ENCODE results near the gene EMC6.

EMC6 gene

DNA sequence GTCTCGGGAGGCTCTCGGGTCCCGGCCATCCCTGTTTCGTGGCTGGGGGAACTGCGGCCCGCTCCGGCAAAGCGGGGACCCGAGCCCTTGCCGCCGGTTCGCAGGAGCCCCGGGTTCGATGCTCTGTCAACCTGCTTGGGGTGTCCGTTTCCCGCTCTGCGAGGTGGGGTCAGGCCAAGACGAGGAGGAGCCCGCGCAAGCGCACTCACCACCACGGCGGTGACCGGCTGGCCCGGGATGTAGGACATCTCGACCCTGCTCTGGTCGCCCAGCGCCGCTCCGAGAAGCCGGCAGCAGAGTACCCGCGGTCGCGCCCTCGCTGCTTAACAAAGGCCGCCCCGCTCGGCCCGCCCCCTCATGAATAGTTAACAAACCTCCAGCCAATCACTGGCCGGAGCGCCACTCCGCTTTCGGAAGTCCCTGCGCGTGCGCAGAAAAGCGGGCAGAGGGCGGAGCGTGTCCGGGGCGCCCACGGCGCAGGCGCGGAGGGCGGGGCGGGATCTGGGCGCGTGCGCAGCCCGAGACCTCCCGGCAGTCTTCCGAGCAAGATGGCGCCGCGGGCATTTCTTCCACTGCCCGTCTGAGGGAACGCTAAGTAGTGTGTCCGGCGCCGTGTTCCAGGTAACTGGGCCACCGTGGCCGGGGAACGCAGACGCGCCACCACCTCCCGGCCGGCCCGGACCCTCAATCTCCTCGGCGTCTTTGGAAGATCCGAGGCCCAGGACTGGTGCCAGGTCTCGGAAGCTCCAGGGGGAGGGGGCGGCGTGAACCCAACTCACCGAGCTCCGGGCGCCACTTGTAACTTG, at the start of gene EMC6, which contains the start of gene TAX1BP3:
EMC6 (plus strand) TSS at position 534 of the 806 bp plus-strand sequence. CDS start 335 bp downstream, outside the sequence.
TAX1BP3 (minus strand) TSS at position 300 of the 806 bp plus-strand sequence; CDS start at position 248, 52 bp downstream.
- peak; percentile 93 to 94 for DNase-seq (ENCODE audit: low read depth in 2 of 2)

DNA sequence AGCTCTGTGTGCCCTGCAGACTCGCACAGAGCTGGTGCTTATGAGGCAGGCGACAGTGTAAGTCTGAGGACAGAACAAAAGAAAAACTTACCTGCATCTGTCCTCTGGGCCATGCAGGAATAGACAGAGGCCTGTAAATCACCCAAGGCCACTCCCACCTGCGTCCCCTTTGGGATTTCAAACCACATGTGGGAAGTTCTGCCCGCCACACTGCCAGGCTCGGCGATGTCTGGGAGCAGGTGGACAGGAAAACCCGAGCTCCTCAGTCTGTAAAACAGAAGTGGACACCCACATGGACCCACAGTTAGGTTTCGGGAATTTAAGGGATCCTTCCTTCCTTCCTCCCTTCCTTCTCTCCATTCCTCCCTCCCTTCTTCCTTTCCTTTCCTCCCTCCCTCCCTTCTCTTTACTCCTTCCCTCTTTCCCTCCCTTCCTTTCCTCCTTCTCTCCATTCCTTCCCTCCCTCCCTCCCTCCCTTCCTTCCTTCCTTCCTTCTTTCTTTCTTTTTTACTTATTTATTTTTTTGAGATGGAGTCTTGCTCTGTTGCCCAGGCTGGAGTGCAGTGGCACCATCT, 47.4 kb upstream of the EMC6 start:
- DNase-seq (ENCODE audit: low read depth in 2 of 2): no peak

DNA sequence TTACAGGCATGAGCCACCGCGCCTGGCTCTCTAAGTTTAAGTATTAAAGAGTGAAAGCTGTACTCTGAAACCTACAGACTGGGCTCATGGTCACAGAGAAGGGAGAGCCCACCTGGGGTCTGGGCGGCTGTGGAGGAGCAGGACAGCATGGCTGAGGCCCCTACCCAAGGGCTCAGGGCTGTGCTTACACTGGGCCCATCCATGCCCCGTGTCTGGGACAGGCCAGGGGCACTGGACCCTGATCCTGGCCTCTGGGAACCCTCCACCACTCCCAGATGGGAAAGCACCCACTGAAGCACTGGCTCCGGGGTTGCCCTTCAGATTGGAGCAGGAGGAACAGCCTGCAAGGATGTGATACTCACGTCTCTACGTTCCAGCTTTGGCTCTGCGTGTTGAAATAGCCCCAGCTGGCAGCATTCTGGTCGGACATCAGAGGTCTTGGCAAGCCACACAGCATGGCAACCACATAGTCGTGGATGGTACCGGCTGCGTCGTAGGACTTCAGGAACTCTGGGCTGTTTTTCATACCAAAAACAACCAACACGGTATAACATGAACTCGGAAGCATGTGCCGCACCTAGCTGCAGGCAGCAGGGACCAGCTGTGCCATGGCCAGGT, 45.5 kb upstream of the EMC6 start:
- DNase-seq (ENCODE audit: low read depth in 2 of 2): no peak

DNA sequence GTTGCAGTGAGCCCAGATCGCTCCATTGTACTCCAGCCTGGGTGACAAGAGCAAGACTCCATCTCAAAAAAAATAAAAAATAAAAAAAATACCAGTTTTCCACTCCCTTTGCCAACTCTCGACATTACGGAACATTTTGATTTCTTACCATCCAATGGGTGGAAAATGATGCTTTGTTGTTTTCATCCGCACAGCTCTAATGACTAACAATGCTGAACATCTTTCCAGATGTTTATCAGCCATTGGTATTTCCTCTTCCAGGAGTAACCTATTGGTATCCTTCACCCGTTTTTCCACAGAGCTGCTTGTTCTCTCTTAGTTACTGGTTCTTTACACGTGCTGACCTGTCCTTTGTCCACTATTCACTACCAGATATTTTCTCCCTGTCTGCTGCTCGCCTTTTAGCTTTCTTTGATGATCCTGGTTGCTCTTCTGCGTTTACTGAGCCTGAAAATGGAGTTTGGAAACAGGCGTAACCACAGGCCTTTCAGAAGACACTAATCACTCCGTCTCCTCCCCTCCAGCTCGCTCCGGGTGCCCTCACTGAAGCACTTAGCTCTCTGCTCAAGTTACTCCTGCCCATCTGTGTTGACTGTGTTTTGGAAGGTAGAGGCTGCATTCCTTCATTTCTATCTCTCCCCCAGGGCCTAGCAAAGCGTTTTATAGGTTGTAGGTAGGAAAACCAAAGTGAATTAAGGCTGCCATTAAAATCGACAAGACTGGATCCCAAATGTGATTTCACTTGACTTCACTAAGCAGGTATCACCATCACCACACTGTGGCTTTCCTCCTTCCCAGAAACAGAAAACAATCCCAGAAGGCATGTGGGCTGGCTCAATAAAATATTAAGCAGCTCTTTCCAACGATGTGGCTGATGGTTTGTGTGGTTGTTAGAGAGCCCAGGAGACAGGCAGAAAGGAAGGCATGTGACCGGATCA, 41.5 kb upstream of the EMC6 start:
- DNase-seq (ENCODE audit: low read depth in 2 of 2): no peak

DNA sequence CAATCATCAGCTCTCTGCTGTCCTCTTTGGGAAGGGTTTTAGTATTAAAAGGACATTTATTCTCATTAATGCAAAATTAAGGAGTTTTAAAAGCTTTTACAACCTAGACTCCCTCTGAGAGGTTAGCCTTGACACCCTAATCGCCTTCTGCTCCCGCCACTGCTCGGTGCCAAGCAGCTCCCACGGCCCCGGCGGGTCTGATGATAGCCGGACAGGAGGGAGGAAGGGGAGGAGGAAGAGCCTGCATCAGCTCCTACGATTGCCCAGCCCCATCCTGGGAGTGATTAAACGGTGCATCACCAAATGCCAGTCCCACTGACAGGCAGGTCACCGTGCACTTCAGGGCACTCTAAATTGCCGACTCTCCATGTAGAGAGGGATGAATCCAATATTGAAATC, 40.8 kb upstream of the EMC6 start:
- DNase-seq (ENCODE audit: low read depth in 2 of 2): no peak

DNA sequence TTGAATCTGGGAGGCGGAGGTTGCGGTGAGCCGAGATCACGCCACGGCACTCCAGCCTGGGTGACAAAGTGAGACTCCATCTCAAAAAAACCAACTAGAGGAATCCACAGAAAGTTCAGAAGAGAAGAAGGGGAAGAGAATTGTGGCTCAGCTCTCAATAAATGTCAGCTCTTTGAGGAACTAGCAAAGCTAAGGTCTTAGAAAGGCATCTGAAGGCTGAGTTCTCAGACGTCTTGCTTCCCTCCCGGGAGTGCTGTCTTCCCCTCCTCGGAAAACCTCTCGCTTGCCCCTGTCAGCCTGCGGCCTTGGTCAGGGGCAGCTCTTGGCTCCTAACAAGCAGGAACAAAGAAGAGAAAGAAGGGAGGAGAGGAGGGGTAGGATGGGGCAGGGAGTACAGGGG, 37.8 kb upstream of the EMC6 start:
- DNase-seq (ENCODE audit: low read depth in 2 of 2): no peak

DNA sequence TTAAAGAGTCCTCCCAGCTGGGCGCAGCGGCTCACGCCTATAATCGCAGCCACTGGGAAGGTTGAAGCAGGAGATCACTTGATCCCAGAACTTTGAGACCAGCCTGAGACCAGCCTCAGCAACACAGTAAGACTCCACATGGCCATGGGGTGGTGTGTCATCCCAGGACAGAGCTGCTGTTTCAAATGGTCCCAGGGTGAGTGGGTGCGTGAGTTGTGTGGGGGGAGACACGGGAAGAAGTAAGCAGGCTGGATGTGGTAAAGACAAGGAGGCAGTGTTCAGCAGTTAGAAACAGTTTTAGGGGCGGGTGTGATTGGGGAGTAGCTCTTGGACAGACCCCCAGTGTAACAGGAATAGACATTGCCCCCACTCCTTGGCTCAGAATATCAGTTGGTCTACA, 36.3 kb upstream of the EMC6 start:
- DNase-seq (ENCODE audit: low read depth in 2 of 2): no peak

DNA sequence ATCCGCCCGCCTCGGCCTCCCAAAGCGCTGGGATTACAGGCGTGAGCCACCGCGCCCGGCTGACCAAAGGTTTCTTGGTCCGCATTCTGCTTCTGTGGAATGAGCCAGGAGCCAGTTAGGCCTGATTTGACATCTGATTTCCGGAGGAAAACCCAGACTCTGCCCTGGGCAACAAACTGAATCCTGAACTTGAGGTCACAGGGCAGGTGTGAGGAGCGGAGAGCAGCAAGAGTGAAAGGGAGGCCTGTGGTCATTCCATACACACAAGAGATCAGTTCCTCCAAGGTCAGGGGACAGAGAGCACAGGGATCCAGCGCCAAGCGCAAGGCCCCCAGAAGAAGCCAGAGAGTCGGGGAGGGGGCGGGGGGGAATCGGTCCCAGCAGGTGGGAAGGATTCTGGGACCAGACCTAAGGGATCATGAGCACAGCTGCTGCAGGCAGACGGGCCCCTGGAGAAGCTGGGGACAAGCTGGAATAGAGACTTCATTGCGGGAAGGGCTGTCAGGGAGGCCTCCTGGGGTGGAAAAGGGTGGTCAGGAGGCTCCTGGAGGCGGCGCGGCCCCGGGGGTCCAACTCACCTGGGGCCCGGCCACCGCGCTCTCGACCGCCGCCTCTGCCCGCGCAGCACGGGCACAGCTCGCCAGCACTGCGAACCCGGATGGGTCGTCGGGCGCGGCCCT, 33.0 kb upstream of the EMC6 start:
- no peak for DNase-seq (ENCODE audit: low read depth in 2 of 2)

DNA sequence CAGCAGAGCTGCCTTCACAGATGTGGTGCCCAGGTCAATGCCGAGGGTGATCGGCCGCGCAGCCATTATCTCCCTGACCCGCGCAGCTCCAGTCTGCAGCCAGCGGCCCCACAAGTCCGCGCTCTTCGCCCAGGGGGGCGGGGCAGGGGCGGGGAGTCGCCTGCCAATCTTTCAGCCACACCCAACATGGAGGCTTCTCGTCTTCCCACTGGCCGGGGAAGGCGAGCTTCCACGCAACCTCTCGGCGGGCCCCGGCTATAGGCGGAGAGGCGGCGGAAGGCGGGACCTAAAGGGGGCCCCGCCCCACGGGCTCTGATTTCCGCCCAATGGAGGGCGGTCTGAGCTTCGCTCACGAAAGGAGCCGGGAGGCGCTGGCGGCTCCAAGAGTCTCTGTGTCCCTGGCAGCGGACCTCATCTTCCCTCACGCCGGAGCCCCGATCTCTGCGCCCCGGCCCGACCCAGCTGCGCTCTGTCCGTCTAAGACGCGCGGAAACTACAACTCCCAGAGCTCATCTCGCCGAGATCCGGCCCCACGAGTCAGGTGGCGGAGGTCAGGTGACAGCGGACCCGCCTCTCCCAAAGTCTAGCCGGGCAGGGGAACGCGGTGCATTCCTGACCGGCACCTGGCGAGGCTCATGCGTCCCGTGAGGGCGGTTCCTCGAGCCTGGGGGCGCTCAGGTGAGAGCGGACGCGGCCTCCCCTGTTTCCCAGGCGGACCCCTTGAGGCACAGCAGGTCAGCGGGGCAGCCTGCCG, 32.3 kb upstream of the EMC6 start, which contains the start of the genes CTNS and SHPK:
CTNS (plus strand) TSS at position 607 of the 754 bp plus-strand sequence. CDS start 3,447 bp downstream, outside the sequence.
SHPK (minus strand) TSS at position 97 of the 754 bp plus-strand sequence; CDS start at position 66, 31 bp downstream.
- DNase-seq (ENCODE audit: low read depth in 2 of 2): peak; percentile 85 to 88

DNA sequence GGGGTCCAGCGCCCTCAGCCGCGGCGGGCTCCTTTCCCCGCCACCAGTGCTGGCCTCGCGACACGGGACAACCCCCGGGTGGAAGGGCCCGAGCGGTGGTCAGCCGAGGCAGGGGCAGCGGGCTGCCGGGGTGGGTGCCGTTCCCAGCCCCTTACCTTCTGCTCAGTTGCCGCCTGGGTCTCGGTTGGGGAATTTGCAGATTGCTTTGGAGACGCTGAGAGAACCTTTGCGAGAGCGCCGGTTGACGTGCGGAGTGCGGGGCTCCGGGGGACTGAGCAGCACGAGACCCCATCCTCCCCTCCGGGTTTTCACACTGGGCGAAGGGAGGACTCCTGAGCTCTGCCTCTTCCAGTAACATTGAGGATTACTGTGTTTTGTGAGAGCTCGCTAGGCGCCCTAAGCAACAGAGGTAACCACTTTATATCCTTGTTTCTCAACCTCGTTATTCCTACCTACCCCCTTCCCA, 31.7 kb upstream of the EMC6 start:
- no peak for DNase-seq (ENCODE audit: low read depth in 2 of 2)

DNA sequence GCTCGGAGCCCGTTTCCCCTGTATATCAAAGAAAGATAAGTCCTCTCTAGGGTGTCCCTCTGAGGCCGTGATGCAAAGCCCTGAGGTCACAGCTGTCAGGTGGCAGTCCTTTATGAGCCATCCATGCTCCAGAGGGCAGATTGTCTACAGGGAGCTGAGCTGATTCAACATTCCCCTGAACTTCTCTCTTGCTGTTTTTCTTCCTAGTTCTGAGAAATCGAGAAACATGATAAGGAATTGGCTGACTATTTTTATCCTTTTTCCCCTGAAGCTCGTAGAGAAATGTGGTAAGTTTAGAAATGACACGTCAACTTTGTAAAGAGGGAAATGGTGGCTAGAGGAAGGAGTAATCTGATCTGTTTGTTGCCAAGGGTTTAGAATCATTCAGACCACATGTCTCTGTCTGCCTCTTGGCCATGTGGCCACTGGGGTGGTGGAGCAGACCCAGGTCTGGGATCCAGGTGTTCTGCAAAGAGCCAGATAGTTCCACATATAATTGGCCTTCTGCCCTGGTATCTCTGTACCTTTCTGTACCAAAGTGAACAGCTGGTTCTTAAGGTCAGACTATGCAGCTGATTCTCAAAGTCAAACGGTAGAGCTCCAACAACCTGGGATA, 28.5 kb upstream of the EMC6 start:
- DNase-seq (ENCODE audit: low read depth in 2 of 2): no peak

DNA sequence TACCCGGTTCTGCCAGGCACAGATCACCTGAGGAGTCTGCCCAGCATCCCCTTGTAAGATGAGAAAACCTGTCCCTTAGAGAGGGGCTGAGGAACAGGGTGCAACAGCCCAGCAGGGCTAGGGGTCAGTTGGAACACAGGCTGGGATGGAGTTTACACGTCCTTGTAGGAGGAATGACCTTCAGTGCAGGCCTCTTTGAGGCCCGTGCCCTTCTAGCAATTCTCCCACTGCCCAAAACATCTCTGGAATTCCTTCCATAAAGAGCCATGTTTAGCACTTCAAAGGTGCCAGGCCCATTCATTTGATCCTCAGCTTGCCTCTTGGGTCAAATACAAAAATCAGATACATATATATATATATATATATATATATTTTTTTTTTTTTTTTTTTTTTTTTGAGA, 27.6 kb upstream of the EMC6 start:
- DNase-seq (ENCODE audit: low read depth in 2 of 2): no peak

DNA sequence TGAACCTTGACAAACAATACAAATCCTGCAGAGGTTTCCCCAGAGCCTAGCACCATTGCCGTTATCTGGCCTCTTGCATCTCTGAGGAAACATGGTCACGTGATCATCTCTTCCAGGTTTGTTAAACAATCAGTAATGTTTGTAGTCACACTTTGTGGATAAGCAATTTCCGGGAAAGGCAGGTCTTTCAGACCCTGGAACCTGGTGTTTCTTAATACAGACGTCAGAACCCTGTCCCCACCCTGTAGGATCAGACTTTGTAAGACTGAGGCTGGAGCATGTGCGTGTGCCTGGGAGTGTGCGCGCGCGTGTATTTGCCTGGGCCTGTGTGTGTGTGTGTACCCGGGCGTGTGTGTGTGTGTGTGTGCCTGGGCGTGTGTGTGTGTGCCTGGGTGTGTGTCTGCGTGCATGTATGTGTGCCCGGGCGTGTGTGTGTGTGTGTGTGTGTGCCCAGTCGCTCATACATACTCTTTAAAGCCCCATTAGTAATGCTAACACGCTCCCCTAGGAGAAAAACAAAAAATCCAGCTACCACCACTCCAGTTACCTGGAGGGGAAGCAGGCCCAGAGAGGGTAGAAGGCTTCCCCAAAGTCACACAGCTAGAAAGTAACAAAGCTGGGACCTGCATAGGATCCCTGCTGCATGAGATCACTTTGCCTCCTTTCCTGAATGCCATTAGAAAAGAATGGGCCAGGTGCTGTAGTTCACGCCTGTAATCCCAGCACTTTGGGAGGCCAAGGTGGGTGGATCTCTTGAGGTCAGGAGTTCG, 26.7 kb upstream of the EMC6 start:
- no peak for DNase-seq (ENCODE audit: low read depth in 2 of 2)

DNA sequence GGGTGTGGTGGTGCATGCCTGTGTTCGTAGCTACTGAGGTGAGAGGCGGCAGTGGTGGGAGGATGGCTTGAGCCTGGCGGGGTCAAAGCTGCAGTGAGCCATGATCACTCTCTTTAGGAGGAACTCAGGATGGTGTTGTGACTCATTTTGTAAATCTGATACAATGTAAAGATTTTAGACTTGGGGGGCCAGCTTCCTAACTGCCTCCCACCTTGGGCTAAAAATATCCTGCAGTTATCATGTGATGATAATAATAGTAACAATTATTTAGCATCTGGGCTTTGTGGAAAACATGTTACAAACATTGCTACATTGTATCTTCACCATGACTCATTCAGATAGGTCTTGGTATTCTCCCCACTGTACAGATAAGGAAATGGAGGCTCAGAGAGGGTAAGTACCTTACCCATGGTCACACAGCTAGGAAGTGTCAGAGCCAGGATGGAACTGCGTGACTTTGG, 24.7 kb upstream of the EMC6 start:
- DNase-seq (ENCODE audit: low read depth in 2 of 2): no peak

DNA sequence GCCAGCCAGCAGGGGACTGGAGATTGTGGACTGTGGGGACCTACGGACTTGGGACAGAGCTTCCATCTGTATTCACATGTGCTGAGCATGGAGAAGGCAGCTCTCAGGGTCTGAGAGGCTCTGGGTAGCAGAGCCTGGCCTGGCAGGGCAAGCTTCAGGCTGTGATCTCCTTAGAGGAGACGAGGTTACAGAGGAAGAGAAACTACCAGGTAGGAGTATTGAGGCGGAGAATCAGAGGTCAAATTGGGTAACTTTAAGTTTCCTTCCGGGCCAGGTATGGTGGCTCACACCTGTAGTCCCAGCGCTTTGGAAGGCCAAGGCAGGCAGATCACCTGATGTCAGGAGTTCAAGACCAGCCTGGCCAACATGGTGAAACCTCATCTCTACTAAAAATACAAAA, 23.3 kb upstream of the EMC6 start:
- no peak for DNase-seq (ENCODE audit: low read depth in 2 of 2)

DNA sequence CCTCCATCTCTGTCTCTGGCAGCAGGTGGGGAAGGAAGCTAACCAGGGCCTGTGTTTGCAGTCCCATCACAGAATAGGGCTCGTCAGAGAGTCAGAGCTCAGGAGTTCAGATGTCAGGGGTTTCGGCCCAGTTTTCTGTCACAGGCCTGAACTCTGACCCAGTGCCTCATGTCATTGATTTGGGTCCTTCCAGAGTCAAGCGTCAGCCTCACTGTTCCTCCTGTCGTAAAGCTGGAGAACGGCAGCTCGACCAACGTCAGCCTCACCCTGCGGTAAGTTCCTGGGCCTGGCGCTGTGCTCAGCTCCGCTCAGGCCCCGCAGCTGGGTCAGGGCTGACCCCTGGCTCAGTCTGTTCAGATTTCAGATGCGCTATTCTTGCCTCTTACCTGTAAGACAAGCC, 21.4 kb upstream of the EMC6 start:
- DNase-seq (ENCODE audit: low read depth in 2 of 2): no peak

DNA sequence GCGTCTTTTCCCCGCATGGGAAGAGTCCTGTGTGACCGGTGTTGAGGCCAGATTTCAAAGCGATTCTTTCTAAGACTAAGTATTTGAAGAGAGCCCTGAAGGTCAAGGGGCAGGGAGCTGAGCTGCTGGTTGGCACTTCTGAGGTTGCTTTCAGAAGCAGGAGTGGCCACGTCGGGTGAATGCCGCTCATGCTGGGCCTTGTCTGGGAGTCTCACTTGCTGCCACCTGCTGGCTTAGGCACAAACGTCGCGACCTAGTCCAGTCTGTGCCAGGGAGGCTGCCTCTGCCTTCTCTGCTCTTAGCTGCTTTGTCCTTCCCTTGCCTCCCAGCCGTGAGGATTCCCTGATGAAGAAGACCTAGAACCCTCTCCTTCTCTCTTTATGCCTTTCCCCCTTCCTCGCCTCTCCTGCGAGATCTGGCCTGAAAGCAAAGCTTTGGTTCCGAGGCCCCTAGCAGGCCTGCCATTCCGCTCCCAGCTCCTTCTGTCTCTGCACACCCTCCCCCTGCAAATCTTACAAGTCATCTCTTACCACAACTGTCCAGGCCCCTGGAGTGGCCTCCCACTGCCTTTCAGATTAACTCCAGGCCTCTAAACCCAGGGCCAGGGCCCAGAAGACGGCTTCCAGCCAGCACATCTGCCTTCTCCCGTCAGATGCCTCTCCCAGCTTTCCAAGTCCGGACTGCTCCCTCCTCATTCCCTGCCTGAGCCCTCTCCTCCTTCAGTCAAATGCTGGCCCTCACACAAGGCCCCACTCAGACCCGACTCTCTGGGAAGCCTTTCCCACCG, 20.6 kb upstream of the EMC6 start:
- no peak for DNase-seq (ENCODE audit: low read depth in 2 of 2)

DNA sequence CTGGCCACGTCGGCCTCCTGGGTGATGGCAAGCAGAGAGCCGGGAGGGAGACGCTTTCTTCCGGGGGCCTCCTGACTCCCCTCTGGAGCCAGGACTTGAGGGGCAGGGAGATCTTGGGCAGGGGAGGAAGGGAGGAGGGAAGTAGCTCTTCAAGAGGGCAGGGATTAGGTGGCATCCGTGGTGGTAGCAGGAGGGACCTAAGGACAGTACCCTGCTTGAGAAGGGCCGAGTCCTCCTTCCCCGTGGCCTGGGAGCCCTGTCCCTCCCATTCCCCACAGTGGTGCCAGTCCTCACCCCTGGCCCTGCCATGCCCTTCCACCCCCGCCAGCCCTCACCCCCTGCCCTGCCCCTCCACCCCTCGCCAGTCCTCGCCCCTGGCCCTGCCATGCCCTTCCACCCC, 12.8 kb upstream of the EMC6 start:
- no peak for DNase-seq (ENCODE audit: low read depth in 2 of 2)

Data from fibroblast of skin of left biceps (primary cell).